ENCODE measurements around the gene LTBP2. TPM values are rescaled to one million over a fixed set of nuclear protein-coding genes. Genes with fewer than 3 reads are reported as not detected.

Gene LTBP2
- total RNA-seq, 1 donor from 2014 or later = 12.0 TPM

DNA sequence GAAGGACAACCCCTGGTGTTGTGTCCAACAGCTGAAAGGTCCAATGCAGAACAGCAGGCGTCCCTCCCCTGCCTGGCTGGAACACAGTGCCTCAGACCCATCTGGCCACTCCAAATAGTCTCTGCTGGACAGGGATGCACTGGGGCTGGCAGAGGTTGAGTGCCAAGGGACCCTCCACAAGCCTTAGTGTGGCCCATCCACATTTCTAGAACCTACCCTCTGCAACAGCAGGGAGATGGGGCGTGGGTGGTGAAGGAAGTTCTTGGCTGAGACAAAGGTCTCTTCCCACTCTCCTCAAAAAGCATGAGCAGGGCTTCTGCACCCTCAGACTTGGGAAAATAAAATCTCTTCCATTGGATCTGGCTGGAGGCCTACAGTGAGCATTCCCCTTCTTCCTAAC is 36.5 kb downstream of the LTBP2 start:
- no peaks in the 10 kb centered on the region for H3K36me3 ChIP-seq (ENCODE audit: control insufficient read depth in 3 of 3, insufficient read depth in 3 of 3, low read length in 3 of 3)
- H3K27ac ChIP-seq (ENCODE audit: low read depth, low read length) = peak overlapping the region; percentile 25
- no peak overlapping the region for H3K4me3 ChIP-seq (ENCODE audit: low read length in 3 of 3)
- no peaks in the 10 kb centered on the region for H3K9me3 ChIP-seq (ENCODE audit: control insufficient read depth in 3 of 3, low read length in 3 of 3)
- peaks cover 21 to 38% (median 28%) of the 10 kb centered on the region in 3 donors for H3K4me1 ChIP-seq (ENCODE audit: control insufficient read depth in 3 of 3, insufficient read depth in 3 of 3, low read length in 3 of 3)
- H3K9ac ChIP-seq (ENCODE audit: low read depth in 1 of 3, low read length in 3 of 3) = no peak overlapping the region
- peaks cover 0 to 4% (median 0%) of the 10 kb centered on the region in 3 donors for H3K27me3 ChIP-seq (ENCODE audit: control insufficient read depth in 3 of 3, insufficient read depth in 3 of 3, low read length in 3 of 3)

DNA sequence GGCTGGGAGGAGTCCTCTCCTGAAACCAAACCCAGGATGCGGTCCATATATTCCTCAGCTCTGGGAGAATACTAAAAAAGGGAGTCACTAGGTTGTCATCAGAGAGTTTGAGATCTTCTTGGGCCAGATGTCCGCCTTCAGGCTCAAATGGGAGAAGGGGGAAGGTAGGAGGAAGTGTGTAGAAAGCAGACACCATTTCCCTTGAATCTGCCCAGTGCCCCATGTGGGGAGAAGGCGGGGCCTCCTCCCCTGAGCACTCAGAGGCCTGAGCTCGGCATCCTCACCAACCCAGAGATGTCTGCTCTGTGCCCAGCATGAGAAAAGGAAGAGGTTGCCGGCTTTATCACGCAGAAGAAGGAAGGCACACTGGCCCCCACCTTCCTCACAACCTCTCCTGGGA is 37.3 kb downstream of the LTBP2 start:
- Histone ChIP-seq H3K36me3 (ENCODE audit: control insufficient read depth in 3 of 3, insufficient read depth in 3 of 3, low read length in 3 of 3) (no peaks in the 10 kb centered on the region), H3K27ac (ENCODE audit: low read depth, low read length) (peak overlapping the region; percentile 13), H3K9me3 (ENCODE audit: control insufficient read depth in 3 of 3, low read length in 3 of 3) (no peaks in the 10 kb centered on the region), H3K9ac (ENCODE audit: low read depth in 1 of 3, low read length in 3 of 3) (no peak overlapping the region), H3K4me3 (ENCODE audit: low read length in 3 of 3) (no peak overlapping the region), H3K4me1 (ENCODE audit: control insufficient read depth in 3 of 3, insufficient read depth in 3 of 3, low read length in 3 of 3) (peaks cover 26 to 45% (median 37%) of the 10 kb centered on the region in 3 donors), H3K27me3 (ENCODE audit: control insufficient read depth in 3 of 3, insufficient read depth in 3 of 3, low read length in 3 of 3) (peaks cover 0 to 4% (median 0%) of the 10 kb centered on the region in 3 donors)

DNA sequence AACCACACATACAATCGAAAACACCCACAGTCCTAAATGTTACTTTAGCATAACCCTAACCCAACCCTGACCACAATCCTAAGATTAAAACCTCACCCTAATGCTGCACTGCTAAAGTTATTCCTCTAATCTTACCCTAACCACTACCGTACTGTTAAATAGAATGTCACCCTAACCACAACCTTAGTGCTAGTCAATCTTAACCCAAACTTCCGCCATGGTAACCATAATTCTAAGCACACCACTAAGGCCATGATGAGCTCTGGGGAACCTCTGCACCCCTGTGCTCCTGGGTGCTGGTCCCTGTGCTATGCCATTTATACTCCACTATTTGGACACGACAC is 38.0 kb downstream of the LTBP2 start:
- Histone ChIP-seq H3K9ac (ENCODE audit: low read depth in 1 of 3, low read length in 3 of 3) (no peak overlapping the region), H3K27me3 (ENCODE audit: control insufficient read depth in 3 of 3, insufficient read depth in 3 of 3, low read length in 3 of 3) (peaks cover 0 to 4% (median 0%) of the 10 kb centered on the region in 3 donors), H3K9me3 (ENCODE audit: control insufficient read depth in 3 of 3, low read length in 3 of 3) (no peaks in the 10 kb centered on the region), H3K36me3 (ENCODE audit: control insufficient read depth in 3 of 3, insufficient read depth in 3 of 3, low read length in 3 of 3) (no peaks in the 10 kb centered on the region), H3K27ac (ENCODE audit: low read depth, low read length) (peak overlapping the region; percentile 68), H3K4me3 (ENCODE audit: low read length in 3 of 3) (no peak overlapping the region), H3K4me1 (ENCODE audit: control insufficient read depth in 3 of 3, insufficient read depth in 3 of 3, low read length in 3 of 3) (peaks cover 24 to 44% (median 37%) of the 10 kb centered on the region in 3 donors)

DNA sequence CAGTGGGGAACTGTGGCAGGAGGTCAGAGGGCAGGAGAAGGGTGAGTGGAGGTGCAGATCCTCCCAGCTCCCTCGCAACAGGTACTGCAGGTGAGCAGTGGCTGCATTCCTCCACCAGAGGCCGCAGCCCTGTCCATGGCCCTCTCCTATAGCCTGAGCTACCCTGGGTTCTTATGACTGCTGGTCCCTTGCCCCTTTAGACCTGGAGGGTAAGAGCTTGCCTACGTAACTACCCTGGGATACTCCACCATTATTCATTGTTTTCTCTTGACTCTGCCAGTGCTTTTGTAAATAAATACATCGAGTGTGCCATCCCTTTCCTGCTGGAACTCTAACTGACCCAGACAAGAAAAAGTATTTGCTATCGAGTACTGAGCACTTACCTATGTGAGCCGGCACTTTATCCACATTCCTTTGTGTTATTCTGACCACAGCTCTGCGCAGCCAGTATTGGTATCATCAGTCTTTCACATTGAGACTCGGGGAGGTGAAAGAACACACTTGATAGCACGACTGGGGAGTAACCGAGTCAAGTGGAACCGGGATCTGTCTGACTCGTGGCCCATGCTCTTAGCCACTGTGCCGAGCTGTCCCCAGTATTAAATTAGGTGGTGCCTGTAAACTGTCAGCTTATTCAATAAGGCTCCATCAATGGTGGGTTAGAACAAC is 38.5 kb downstream of the LTBP2 start:
- Histone ChIP-seq H3K27me3 (ENCODE audit: control insufficient read depth in 3 of 3, insufficient read depth in 3 of 3, low read length in 3 of 3) (peaks cover 0 to 4% (median 0%) of the 10 kb centered on the region in 3 donors), H3K9me3 (ENCODE audit: control insufficient read depth in 3 of 3, low read length in 3 of 3) (no peaks in the 10 kb centered on the region), H3K4me1 (ENCODE audit: control insufficient read depth in 3 of 3, insufficient read depth in 3 of 3, low read length in 3 of 3) (peaks cover 24 to 44% (median 37%) of the 10 kb centered on the region in 3 donors), H3K36me3 (ENCODE audit: control insufficient read depth in 3 of 3, insufficient read depth in 3 of 3, low read length in 3 of 3) (no peaks in the 10 kb centered on the region), H3K27ac (ENCODE audit: low read depth, low read length) (peak overlapping the region; percentile 68), H3K4me3 (ENCODE audit: low read length in 3 of 3) (no peak overlapping the region), H3K9ac (ENCODE audit: low read depth in 1 of 3, low read length in 3 of 3) (no peak overlapping the region)

DNA sequence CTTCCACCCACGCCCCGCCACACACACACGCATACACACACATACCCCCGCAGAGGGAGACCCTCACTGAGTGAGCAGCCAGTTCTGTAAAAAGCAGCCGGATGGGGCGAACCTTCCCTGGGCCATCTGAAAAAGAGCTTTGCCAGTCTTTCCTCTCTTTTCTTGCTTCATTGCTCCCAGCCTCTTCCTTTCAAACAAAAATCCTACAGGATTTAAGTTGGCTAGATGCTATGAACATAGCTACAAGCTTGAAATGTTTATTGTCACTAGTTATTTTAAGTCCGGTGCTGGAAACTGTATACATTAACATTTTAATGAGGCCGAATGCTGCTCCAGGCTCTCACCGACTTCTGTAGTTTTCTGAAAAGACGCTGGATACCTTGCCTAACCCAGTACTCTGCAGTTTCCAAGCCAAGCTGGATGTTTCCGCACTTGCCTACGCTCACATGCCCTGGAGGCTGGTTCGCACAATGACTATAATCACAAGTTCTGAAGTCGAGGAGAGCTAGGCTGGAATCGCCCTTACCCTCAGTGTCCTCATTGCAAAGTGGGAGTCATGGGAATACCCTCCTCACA is 39.2 kb downstream of the LTBP2 start:
- Histone ChIP-seq H3K27me3 (ENCODE audit: control insufficient read depth in 3 of 3, insufficient read depth in 3 of 3, low read length in 3 of 3) (peaks cover 0 to 4% (median 0%) of the 10 kb centered on the region in 3 donors), H3K9ac (ENCODE audit: low read depth in 1 of 3, low read length in 3 of 3) (peak overlapping the region in 1 of 3 donors; percentile 19), H3K4me1 (ENCODE audit: control insufficient read depth in 3 of 3, insufficient read depth in 3 of 3, low read length in 3 of 3) (peaks cover 27 to 44% (median 37%) of the 10 kb centered on the region in 3 donors), H3K4me3 (ENCODE audit: low read length in 3 of 3) (no peak overlapping the region), H3K27ac (ENCODE audit: low read depth, low read length) (peak overlapping the region; percentile 68), H3K9me3 (ENCODE audit: control insufficient read depth in 3 of 3, low read length in 3 of 3) (no peaks in the 10 kb centered on the region), H3K36me3 (ENCODE audit: control insufficient read depth in 3 of 3, insufficient read depth in 3 of 3, low read length in 3 of 3) (no peaks in the 10 kb centered on the region)

DNA sequence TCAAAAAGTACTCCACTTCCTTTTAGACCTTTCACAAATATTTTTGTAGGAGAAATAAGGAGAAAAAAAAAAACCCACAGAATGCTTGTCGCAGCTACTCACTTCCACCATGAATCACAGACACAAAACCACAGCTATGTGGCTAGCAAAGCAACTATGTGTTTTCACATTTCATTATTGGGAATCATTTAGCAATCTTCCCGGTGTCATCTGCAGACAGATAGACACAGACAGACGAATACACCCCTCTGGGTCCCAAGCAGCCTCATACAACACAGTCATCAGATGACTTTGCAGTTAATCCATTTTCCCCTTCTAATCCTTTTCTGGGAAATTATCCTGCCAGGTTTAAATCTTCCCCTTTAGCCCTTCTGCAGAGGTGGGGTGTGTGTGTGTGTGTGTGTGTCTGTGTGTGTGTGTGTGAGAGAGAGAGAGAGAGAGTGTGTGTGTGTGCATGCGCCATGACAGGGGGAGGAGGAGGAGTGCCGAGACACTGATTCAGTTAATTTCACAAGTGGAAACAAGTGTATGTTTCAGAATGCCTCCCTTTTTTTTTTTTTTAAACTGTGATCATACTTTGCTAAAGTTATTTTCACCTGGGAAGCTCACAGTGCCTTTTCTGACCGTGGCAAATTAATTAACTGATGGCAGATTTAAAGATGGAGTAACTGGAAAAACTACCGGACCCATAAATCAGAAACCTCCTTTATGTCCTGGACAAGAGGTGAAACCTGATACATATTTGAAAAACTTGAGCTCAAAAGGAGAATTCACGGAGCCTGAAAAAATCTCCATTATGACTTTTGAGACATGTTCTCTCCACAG is 39.9 kb downstream of the LTBP2 start:
- H3K4me1 ChIP-seq (ENCODE audit: control insufficient read depth in 3 of 3, insufficient read depth in 3 of 3, low read length in 3 of 3) = peaks cover 26 to 44% (median 37%) of the 10 kb centered on the region in 3 donors
- no peaks in the 10 kb centered on the region for H3K36me3 ChIP-seq (ENCODE audit: control insufficient read depth in 3 of 3, insufficient read depth in 3 of 3, low read length in 3 of 3)
- peak overlapping the region in 1 of 3 donors; percentile 19 for H3K9ac ChIP-seq (ENCODE audit: low read depth in 1 of 3, low read length in 3 of 3)
- H3K4me3 ChIP-seq (ENCODE audit: low read length in 3 of 3) = peak overlapping the region in 1 of 3 donors; percentile 36
- peaks cover 0 to 4% (median 0%) of the 10 kb centered on the region in 3 donors for H3K27me3 ChIP-seq (ENCODE audit: control insufficient read depth in 3 of 3, insufficient read depth in 3 of 3, low read length in 3 of 3)
- H3K9me3 ChIP-seq (ENCODE audit: control insufficient read depth in 3 of 3, low read length in 3 of 3) = no peaks in the 10 kb centered on the region
- peak overlapping the region; percentile 68 for H3K27ac ChIP-seq (ENCODE audit: low read depth, low read length)

DNA sequence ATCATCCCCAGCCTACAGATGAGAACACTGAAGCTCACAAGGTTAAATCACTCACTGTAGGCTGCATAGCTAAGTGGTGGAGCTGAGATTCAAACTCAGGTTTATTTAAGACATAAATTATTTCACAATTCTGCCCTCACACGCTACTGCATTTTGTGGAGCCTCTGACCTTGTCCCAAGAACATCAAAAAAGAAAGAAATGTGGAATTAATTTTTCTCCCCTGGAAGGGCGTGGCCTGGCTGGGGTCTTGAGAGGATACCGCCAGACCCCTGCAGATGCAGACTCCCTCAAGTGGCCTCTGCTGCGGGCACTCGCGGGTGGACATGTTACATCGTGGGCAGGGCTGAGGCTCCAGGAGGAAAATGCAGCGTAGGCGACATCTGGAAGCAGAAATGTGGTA is 40.6 kb downstream of the LTBP2 start:
- Histone ChIP-seq H3K9ac (ENCODE audit: low read depth in 1 of 3, low read length in 3 of 3) (no peak overlapping the region), H3K9me3 (ENCODE audit: control insufficient read depth in 3 of 3, low read length in 3 of 3) (no peaks in the 10 kb centered on the region), H3K27ac (ENCODE audit: low read depth, low read length) (peak overlapping the region; percentile 68), H3K36me3 (ENCODE audit: control insufficient read depth in 3 of 3, insufficient read depth in 3 of 3, low read length in 3 of 3) (no peaks in the 10 kb centered on the region), H3K27me3 (ENCODE audit: control insufficient read depth in 3 of 3, insufficient read depth in 3 of 3, low read length in 3 of 3) (peaks cover 0 to 4% (median 0%) of the 10 kb centered on the region in 3 donors), H3K4me1 (ENCODE audit: control insufficient read depth in 3 of 3, insufficient read depth in 3 of 3, low read length in 3 of 3) (peaks cover 28 to 47% (median 37%) of the 10 kb centered on the region in 3 donors), H3K4me3 (ENCODE audit: low read length in 3 of 3) (peak overlapping the region in 1 of 3 donors; percentile 17)

DNA sequence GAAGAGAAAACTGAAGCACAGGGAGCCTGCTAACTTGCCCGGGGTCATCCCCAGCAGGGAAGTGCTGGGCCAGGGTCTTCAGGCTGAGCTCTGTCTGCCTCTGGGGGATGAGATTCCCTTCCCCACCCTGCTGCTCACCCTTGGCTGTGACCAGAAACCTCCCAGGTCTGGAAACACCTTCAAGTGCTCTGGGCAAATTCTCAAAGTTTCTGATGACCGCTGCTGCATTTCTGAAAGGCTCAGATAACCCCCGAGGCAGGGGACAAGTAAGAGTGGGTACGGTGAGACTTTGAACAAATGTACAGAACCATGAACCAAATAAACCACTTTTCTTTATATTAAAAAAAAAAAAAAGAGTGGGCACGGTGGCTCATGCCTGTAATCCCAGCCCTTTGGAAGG is 41.3 kb downstream of the LTBP2 start:
- Histone ChIP-seq H3K36me3 (ENCODE audit: control insufficient read depth in 3 of 3, insufficient read depth in 3 of 3, low read length in 3 of 3) (no peaks in the 10 kb centered on the region), H3K9me3 (ENCODE audit: control insufficient read depth in 3 of 3, low read length in 3 of 3) (no peaks in the 10 kb centered on the region), H3K27ac (ENCODE audit: low read depth, low read length) (peak overlapping the region; percentile 47), H3K4me1 (ENCODE audit: control insufficient read depth in 3 of 3, insufficient read depth in 3 of 3, low read length in 3 of 3) (peaks cover 28 to 46% (median 37%) of the 10 kb centered on the region in 3 donors), H3K9ac (ENCODE audit: low read depth in 1 of 3, low read length in 3 of 3) (no peak overlapping the region), H3K27me3 (ENCODE audit: control insufficient read depth in 3 of 3, insufficient read depth in 3 of 3, low read length in 3 of 3) (peaks cover 0 to 4% (median 0%) of the 10 kb centered on the region in 3 donors), H3K4me3 (ENCODE audit: low read length in 3 of 3) (no peak overlapping the region)

DNA sequence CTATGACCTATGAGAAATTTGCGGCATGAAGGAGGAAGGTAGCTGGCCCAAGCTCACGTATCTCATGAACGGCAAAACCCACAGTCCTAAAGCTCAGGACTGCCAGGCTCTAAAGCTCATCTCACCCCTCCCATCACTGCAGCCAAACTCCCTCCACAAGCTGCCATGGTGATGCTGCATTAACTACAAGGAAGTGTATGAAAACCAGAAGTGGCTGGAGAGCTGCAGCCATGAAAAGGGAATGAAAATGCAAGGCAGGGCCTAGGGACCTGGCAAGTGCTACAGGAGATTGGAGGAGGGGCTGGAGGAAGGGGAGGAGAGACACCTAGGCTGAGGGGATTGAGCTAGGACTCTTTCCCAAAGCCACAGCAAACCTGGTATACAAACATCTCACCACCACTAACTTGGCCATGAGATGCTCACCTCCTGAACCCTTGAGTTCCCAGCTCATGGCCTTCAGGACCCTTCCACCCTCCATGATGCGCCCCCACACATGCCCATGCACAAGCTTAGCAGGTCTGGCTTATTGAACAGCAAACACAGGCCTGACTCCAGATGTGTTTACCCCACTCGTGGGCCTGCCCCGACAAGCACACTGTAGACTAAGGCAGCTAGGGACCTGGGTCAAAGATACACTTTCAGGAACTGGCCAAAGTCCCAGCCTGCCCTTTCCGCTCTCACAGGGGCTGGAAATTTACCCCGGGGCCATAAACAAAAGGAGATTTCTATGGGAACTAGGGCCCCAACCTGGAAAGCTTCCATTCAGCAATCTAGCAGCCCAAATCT is 42.0 kb downstream of the LTBP2 start:
- Histone ChIP-seq H3K9me3 (ENCODE audit: control insufficient read depth in 3 of 3, low read length in 3 of 3) (no peaks in the 10 kb centered on the region), H3K36me3 (ENCODE audit: control insufficient read depth in 3 of 3, insufficient read depth in 3 of 3, low read length in 3 of 3) (no peaks in the 10 kb centered on the region), H3K27me3 (ENCODE audit: control insufficient read depth in 3 of 3, insufficient read depth in 3 of 3, low read length in 3 of 3) (peaks cover 0 to 4% (median 0%) of the 10 kb centered on the region in 3 donors), H3K4me3 (ENCODE audit: low read length in 3 of 3) (no peak overlapping the region), H3K4me1 (ENCODE audit: control insufficient read depth in 3 of 3, insufficient read depth in 3 of 3, low read length in 3 of 3) (peaks cover 24 to 41% (median 33%) of the 10 kb centered on the region in 3 donors), H3K27ac (ENCODE audit: low read depth, low read length) (peak overlapping the region; percentile 47), H3K9ac (ENCODE audit: low read depth in 1 of 3, low read length in 3 of 3) (no peak overlapping the region)
